Measurements from ENCODE around the gene PLXNC1.

DNA sequence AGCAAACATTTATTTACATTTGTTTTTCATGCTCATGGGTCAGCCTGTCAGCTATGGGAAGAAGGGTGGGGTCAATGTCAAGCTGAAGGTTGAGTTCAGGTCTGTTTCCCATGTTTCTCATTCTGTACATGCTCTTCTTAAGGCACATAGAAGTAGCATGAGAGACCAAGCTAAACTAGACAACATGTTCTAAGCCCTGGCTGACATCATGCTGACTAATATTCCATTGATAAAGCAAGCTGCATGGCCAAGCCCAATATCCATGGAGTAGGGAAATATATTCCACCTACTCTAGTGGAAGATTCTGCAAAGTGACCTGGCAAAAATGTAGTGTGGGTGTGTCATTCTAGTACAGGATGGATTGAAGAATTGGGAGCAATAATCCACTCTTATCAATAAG lies 44.1 kb downstream of the PLXNC1 start:
- no peak for TF ChIP-seq POLR2A (conservative IDR thresholded peaks at IDR 0.05)
- no peak for TF ChIP-seq ZNF79 (CRISPR knock-in tag; IDR thresholded peaks at IDR 0.05; ENCODE audit: low read depth)
- TF ChIP-seq ZNF561 (CRISPR knock-in tag; conservative IDR thresholded peaks at IDR 0.05): no peak
- TF ChIP-seq MTF1 (CRISPR knock-in tag; IDR thresholded peaks at IDR 0.05; ENCODE audit: borderline replicate concordance): no peak
- no peak for TF ChIP-seq RAD51 (IDR thresholded peaks at IDR 0.05; ENCODE audit: borderline replicate concordance, low read depth)
- no peak for TF ChIP-seq SP1 (CRISPR knock-in tag; IDR thresholded peaks at IDR 0.05)
- TF ChIP-seq YBX1 (IDR thresholded peaks at IDR 0.05): no peak
- no peak for TF ChIP-seq KAT8 (IDR thresholded peaks at IDR 0.05; ENCODE audit: low read depth)
- TF ChIP-seq, protein P1, sequence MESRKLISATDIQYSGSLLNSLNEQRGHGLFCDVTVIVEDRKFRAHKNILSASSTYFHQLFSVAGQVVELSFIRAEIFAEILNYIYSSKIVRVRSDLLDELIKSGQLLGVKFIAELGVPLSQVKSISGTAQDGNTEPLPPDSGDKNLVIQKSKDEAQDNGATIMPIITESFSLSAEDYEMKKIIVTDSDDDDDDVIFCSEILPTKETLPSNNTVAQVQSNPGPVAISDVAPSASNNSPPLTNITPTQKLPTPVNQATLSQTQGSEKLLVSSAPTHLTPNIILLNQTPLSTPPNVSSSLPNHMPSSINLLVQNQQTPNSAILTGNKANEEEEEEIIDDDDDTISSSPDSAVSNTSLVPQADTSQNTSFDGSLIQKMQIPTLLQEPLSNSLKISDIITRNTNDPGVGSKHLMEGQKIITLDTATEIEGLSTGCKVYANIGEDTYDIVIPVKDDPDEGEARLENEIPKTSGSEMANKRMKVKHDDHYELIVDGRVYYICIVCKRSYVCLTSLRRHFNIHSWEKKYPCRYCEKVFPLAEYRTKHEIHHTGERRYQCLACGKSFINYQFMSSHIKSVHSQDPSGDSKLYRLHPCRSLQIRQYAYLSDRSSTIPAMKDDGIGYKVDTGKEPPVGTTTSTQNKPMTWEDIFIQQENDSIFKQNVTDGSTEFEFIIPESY (CRISPR knock-in tag; IDR thresholded peaks at IDR 0.05): no peak
- no peak for TF ChIP-seq BDP1 (IDR thresholded peaks at IDR 0.05; ENCODE audit: insufficient read depth, insufficient read length)
- TF ChIP-seq RBBP5 (IDR thresholded peaks at IDR 0.05; ENCODE audit: borderline replicate concordance, insufficient read depth, low read length, poor library complexity, severe bottlenecking): no peak

All from K562 (cell line).